Measurements from ENCODE around the gene SERGEF.

Gene SERGEF

DNA sequence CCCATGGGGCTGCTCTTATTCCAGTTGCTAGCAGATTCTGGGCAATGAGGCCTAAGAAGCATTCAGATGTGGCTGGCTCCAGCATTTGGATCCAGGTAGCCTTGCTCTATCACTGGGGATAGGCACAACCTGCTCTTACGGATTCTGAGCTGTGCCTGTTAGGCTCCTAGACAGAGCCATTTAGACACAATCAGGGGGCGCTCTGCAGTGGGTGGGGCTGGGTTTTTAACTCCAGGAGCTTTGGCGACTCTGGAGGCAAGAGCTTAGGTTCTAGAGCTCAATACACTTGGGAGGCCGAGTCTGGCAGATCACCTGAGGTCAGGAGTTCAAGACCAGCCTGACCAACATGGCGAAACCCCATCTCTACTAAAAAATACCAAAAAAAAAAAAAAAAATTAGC is 246.3 kb downstream of the SERGEF start:
- DNase-seq (ENCODE audit: low spot score) (no peak), ATAC-seq (ENCODE audit: low read depth) (no peak)
- Histone ChIP-seq H3K9me3 (ENCODE audit: severe bottlenecking) (no peaks in the 10 kb centered on the region), H3K27ac (ENCODE audit: poor library complexity, severe bottlenecking) (no peak overlapping the region), H3K27me3 (ENCODE audit: insufficient read depth, poor library complexity, severe bottlenecking) (no peaks in the 10 kb centered on the region), H3K4me3 (ENCODE audit: severe bottlenecking) (no peak overlapping the region), H3K4me1 (ENCODE audit: insufficient read depth, poor library complexity, severe bottlenecking) (no peaks in the 10 kb centered on the region), H3K36me3 (ENCODE audit: low read depth) (no peaks in the 10 kb centered on the region)
- TF ChIP-seq, protein P1, sequence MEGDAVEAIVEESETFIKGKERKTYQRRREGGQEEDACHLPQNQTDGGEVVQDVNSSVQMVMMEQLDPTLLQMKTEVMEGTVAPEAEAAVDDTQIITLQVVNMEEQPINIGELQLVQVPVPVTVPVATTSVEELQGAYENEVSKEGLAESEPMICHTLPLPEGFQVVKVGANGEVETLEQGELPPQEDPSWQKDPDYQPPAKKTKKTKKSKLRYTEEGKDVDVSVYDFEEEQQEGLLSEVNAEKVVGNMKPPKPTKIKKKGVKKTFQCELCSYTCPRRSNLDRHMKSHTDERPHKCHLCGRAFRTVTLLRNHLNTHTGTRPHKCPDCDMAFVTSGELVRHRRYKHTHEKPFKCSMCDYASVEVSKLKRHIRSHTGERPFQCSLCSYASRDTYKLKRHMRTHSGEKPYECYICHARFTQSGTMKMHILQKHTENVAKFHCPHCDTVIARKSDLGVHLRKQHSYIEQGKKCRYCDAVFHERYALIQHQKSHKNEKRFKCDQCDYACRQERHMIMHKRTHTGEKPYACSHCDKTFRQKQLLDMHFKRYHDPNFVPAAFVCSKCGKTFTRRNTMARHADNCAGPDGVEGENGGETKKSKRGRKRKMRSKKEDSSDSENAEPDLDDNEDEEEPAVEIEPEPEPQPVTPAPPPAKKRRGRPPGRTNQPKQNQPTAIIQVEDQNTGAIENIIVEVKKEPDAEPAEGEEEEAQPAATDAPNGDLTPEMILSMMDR (IDR thresholded peaks at IDR 0.05; ENCODE audit: poor library complexity, severe bottlenecking) = no peak

DNA sequence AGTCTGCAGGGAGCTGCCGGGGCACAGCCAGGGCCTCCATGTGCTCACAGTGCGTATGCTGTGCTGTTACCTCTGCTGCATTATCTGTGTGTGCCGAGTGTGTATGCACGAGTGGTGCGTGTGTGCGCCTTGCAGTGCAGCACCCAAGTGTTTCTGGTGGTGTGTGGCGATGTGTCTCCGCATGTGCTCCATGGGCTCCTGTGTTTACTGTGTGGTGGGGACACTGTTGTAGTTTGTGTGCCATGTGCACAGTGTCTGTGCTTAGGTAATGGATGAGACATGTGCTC is 246.8 kb downstream of the SERGEF start:
- Histone ChIP-seq H3K27me3 (ENCODE audit: insufficient read depth, poor library complexity, severe bottlenecking) (no peaks in the 10 kb centered on the region), H3K27ac (ENCODE audit: poor library complexity, severe bottlenecking) (no peak overlapping the region), H3K4me1 (ENCODE audit: insufficient read depth, poor library complexity, severe bottlenecking) (no peaks in the 10 kb centered on the region), H3K36me3 (ENCODE audit: low read depth) (no peaks in the 10 kb centered on the region), H3K4me3 (ENCODE audit: severe bottlenecking) (no peak overlapping the region), H3K9me3 (ENCODE audit: severe bottlenecking) (no peaks in the 10 kb centered on the region)
- TF ChIP-seq, protein P1 (IDR thresholded peaks at IDR 0.05; ENCODE audit: poor library complexity, severe bottlenecking) = no peak
- ATAC-seq (ENCODE audit: low read depth) (no peak), DNase-seq (ENCODE audit: low spot score) (no peak)

DNA sequence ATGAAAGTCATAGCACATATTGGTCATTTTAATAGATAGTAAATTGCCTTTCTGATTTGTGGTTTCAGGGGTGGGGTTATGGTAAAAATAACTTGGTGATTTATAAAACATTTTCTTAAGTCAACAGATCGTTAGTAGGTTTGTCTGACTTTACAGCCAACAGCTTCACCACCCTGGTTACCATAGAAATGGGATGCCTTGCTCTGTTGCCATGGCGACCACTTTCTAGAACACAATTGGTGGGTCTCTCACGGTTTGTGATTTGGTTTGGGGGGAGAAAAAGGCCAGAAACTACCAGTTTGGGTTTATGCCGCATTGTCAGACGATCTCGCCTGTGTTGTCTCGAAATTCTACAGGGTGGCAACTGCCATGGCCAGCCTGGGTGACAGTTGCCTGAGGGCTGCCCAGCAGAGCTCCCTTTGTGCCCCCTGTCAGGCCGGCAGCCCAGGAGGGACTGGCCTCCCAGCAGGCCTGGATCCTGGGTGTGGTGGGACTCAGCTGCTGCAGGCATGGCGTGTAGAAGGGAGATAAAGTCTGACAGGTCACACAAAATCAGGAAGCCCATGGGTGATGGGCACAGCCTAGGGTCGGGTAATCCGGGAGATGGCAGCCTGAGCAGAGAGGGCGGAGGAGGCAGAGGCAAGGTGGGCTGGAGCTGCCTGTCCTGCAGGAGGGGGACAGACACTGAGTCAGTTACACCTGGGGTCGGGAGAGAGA is 247.3 kb downstream of the SERGEF start:
- DNase-seq (ENCODE audit: low spot score) (no peak), ATAC-seq (ENCODE audit: low read depth) (no peak)
- H3K36me3 ChIP-seq (ENCODE audit: low read depth) = no peaks in the 10 kb centered on the region
- H3K4me3 ChIP-seq (ENCODE audit: severe bottlenecking) = no peak overlapping the region
- no peaks in the 10 kb centered on the region for H3K27me3 ChIP-seq (ENCODE audit: insufficient read depth, poor library complexity, severe bottlenecking)
- no peaks in the 10 kb centered on the region for H3K4me1 ChIP-seq (ENCODE audit: insufficient read depth, poor library complexity, severe bottlenecking)
- H3K27ac ChIP-seq (ENCODE audit: poor library complexity, severe bottlenecking) = no peak overlapping the region
- TF ChIP-seq, protein P1 (IDR thresholded peaks at IDR 0.05; ENCODE audit: poor library complexity, severe bottlenecking) = no peak
- H3K9me3 ChIP-seq (ENCODE audit: severe bottlenecking) = no peaks in the 10 kb centered on the region

DNA sequence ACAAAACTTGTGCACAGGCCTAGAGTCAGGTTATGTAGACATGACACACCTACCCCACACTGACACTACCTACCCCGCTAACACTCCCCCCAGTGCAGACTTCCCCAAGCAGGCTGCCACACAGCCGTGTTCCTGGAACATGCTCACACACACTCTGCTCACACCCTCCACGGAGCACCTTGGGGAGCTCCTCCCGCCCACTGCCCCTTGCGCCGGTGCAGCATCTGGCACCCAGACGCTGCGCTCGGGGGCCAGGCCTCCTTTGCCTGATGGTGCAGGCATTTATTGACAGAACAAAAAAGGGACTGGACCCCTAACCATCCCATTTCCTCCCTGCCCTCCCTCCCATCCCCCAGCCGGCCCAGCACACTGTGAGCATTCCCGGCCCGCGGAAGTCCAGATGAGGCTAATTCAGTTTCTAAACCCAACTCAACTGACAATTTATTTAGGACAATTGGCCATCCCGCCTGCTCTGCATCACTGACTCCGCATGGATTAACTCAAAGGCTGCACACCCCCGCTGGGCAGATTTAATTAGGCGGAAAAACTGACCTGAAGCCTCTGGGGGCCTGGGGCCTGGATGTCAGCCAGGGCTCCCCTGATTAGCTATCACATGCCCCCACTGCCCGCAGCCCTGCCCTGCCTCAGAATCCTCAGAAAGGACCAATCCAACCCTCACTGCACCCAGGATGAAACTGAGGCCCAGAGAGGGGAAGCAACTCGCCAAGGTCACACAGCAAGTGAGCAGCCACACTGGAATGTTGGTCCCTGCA is 248.2 kb downstream of the SERGEF start:
- Histone ChIP-seq H3K4me1 (ENCODE audit: insufficient read depth, poor library complexity, severe bottlenecking) (no peaks in the 10 kb centered on the region), H3K27ac (ENCODE audit: poor library complexity, severe bottlenecking) (no peak overlapping the region), H3K4me3 (ENCODE audit: severe bottlenecking) (no peak overlapping the region), H3K27me3 (ENCODE audit: insufficient read depth, poor library complexity, severe bottlenecking) (no peaks in the 10 kb centered on the region), H3K36me3 (ENCODE audit: low read depth) (no peaks in the 10 kb centered on the region), H3K9me3 (ENCODE audit: severe bottlenecking) (no peaks in the 10 kb centered on the region)
- DNase-seq (ENCODE audit: low spot score) (no peak), ATAC-seq (ENCODE audit: low read depth) (no peak)
- TF ChIP-seq, protein P1 (IDR thresholded peaks at IDR 0.05; ENCODE audit: poor library complexity, severe bottlenecking) = no peak

DNA sequence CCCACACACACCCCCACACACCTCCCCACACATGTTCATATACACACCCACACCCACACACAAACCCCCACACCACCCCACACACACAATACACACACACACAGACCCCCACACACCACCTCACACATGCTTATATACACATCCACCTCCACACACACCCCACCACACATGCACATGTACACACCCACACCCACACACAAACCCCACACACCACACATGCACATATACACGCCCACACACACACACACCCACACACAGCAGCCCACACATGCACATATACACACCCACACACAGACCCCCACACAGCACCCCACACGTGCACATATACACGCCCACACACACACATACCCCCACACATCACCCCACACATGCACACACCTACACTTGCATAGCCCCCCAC is 249.1 kb downstream of the SERGEF start:
- Histone ChIP-seq H3K36me3 (ENCODE audit: low read depth) (no peaks in the 10 kb centered on the region), H3K4me3 (ENCODE audit: severe bottlenecking) (no peak overlapping the region), H3K27ac (ENCODE audit: poor library complexity, severe bottlenecking) (no peak overlapping the region), H3K4me1 (ENCODE audit: insufficient read depth, poor library complexity, severe bottlenecking) (no peaks in the 10 kb centered on the region), H3K27me3 (ENCODE audit: insufficient read depth, poor library complexity, severe bottlenecking) (no peaks in the 10 kb centered on the region), H3K9me3 (ENCODE audit: severe bottlenecking) (no peaks in the 10 kb centered on the region)
- no peak for DNase-seq (ENCODE audit: low spot score)
- ATAC-seq (ENCODE audit: low read depth) = no peak
- TF ChIP-seq, protein P1 (IDR thresholded peaks at IDR 0.05; ENCODE audit: poor library complexity, severe bottlenecking) = no peak
